Common myeloid progenitor, CD34-positive (primary cell): ENCODE results near the gene UPF2.

ENCODE experiments used
- CTCF ChIA-PET: fragments of 350-600 bp; sonication (Branson Sonifier 250); formaldehyde crosslinking; loops from one replicate; lab custom pipeline; 2021; ENCODE audit warnings: antibody characterized with exemption; lab: Charles Lee
- POLR2A ChIA-PET: fragments of 350-600 bp; sonication (Branson Sonifier 250); formaldehyde crosslinking; loops from one replicate; lab custom pipeline; 2021; ENCODE audit warnings: antibody characterized with exemption; lab: Charles Lee
- DNase-seq, 3 donors: peaks; one replicate each; pipeline versions ENCODE4 v3.0.0 to v3.0.0-alpha.2; 2013
- H3K27ac ChIP-seq, 2 experiments: 1 replicate in 1 of 2; 2 replicates in 1 of 2; pipeline ENCODE4 v1.7.0; 2013; ENCODE audit warnings: inconsistent platforms in 2 of 2, low read length in 2 of 2, mild to moderate bottlenecking in 2 of 2, low read depth in 1 of 2, moderate library complexity in 1 of 2; ENCODE audit not compliant: severe bottlenecking in 2 of 2, insufficient read depth in 1 of 2, poor library complexity in 1 of 2
- H3K27me3 ChIP-seq, 5 experiments: replicated peaks in 2 of 5; 1 replicate in 3 of 5; 2 replicates in 2 of 5; pipeline versions ENCODE4 v1.6.1 to v1.7.0; 2013; ENCODE audit warnings: low read length in 4 of 5, mild to moderate bottlenecking in 2 of 5, moderate library complexity in 2 of 5, inconsistent platforms in 1 of 5; ENCODE audit not compliant: insufficient read depth in 5 of 5, control insufficient read depth in 4 of 5
- H3K36me3 ChIP-seq, 4 experiments: 1 replicate in 2 of 4; 2 replicates in 2 of 4; pipeline versions ENCODE4 v1.6.1 to v1.7.0; 2013; ENCODE audit warnings: low read length in 3 of 4, control low read depth in 1 of 4, mild to moderate bottlenecking in 1 of 4; ENCODE audit not compliant: control insufficient read depth in 4 of 4, insufficient read depth in 4 of 4
- H3K4me1 ChIP-seq, 4 experiments: 1 replicate in 3 of 4; 2 replicates in 1 of 4; pipeline versions ENCODE4 v1.6.1 to v1.7.1; 2013; ENCODE audit warnings: low read length in 3 of 4, mild to moderate bottlenecking in 3 of 4, control low read depth in 1 of 4, inconsistent platforms in 1 of 4, moderate library complexity in 1 of 4; ENCODE audit not compliant: control insufficient read depth in 4 of 4, insufficient read depth in 4 of 4; ENCODE audit errors: control extremely low read depth in 1 of 4
- H3K4me3 ChIP-seq, 7 experiments: 1 replicate in 4 of 7; 2 replicates in 3 of 7; pipeline versions ENCODE4 v1.5.1 to v1.7.0; 2013; ENCODE audit warnings: mild to moderate bottlenecking in 7 of 7, low read length in 6 of 7, moderate library complexity in 6 of 7, inconsistent platforms in 2 of 7, low read depth in 2 of 7, control low read depth in 1 of 7; ENCODE audit not compliant: insufficient read depth in 4 of 7, control insufficient read depth in 1 of 7; ENCODE audit errors: extremely low read depth in 1 of 7
- H3K9me3 ChIP-seq, 5 experiments: 1 replicate in 4 of 5; 2 replicates in 1 of 5; pipeline versions ENCODE4 v1.6.1 to v1.7.1; 2013; ENCODE audit warnings: low read length in 4 of 5, mild to moderate bottlenecking in 2 of 5, inconsistent platforms in 1 of 5, low read depth in 1 of 5, moderate library complexity in 1 of 5; ENCODE audit not compliant: control insufficient read depth in 4 of 5, insufficient read depth in 2 of 5; ENCODE audit errors: control extremely low read depth in 1 of 5
- WGBS: methylation state at CpG from one replicate; pipeline ENCODE4 v1.1.5; 2013; ENCODE audit not compliant: insufficient coverage; 5-methylcytosine and 5-hydroxymethylcytosine counted together

Gene UPF2

DNA sequence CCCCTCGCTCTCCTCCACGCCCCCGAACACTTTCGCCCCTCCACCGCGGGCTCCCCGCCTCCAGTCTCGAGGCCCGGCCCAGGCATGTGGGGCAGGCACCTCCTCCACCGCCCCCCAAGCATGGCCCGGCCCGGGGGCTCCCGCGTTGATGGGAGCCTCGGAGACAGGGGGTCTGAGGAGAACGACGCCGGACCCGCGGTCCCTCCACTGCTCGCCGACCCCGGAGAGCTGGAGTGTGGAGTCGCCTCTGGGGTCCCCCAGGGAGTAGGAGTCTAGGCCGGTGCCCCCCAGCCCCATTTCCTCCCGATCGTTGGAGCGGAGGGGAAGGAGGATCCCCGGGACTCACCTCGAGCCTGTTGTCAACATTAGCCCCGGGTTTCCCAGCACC lies 206 bp downstream of the UPF2 start:
- Histone ChIP-seq H3K4me3 (peak overlapping the region; percentile 91 to 98 (median 93)), H3K27me3 (no peaks in the 10 kb centered on the region), H3K4me1 (peaks cover 14 to 29% (median 20%) of the 10 kb centered on the region in 4 experiments), H3K9me3 (no peaks in the 10 kb centered on the region), H3K27ac (peak overlapping the region; percentile 99 to 100), H3K36me3 (peaks cover 0 to 3% (median 0%) of the 10 kb centered on the region in 4 experiments)
- CTCF ChIA-PET: interaction anchor here (0.7 to 1.8 kb wide), 7 partner anchors 12 to 56 kb away, joined by 3 to 5 read pairs (median 4); no protein-coding TSS in a partner anchor
- POLR2A ChIA-PET: interaction anchor here (0.9 to 2.2 kb wide), 3 partner anchors 9 to 153 kb away, joined by 4 to 6 read pairs (median 4); partner anchors contain the start of genes CDC123 and NUDT5
- DNase-seq: peak; percentile 31 to 64 (median 57)
- 0% methylated on average over 25 of the region's 31 CpGs for WGBS

DNA sequence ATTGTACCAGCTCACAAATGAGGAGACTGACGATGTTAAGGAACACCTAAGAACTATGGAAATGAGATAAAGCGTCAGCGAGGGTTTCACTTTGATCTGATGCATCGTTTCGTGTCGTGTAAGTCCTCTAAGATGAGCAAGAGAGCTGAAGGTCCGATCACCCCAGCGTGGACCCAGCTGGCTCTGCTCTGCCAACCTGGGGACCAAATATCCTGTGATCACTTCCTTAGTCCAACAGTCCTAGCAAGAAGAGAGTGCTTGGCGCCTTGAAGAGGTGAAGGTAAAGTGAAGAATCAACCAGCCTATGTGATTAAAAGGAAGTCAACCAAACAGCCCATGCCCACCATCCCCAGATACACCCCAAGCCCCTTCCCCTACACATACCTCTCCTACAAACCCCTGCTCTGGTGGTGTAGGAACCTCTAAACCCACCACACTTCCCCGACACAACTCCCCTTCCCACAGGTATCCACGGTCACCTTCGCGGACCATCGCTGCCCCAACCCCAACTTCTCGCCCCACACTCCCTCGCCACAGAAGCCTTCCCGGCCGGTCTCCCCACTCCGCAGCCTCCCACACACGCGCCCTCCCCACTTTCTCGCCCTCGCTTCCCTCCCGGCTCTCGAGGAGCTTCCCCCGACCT lies 722 bp downstream of the UPF2 start:
- H3K36me3 ChIP-seq: peaks cover 0 to 6% (median 2%) of the 10 kb centered on the region in 4 experiments
- ChIA-PET POLR2A (interaction anchor here (0.7 to 2.2 kb wide), 3 partner anchors 13 to 1047 kb away, joined by 3 to 6 read pairs (median 4); partner anchors contain the start of genes CDC123 and NUDT5), CTCF (interaction anchor here (1.1 to 1.8 kb wide), 4 partner anchors 13 to 55 kb away, joined by 4 to 6 read pairs (median 4); no protein-coding TSS in a partner anchor)
- no peaks in the 10 kb centered on the region for H3K27me3 ChIP-seq
- WGBS: 0% methylated on average over 22 of the region's 26 CpGs
- no peaks in the 10 kb centered on the region for H3K9me3 ChIP-seq
- H3K27ac ChIP-seq: peak overlapping the region; percentile 99 to 100
- peaks cover 14 to 29% (median 20%) of the 10 kb centered on the region in 4 experiments for H3K4me1 ChIP-seq
- H3K4me3 ChIP-seq: peak overlapping the region; percentile 91 to 98 (median 93)
- DNase-seq: peak; percentile 14 to 40 (median 34)

DNA sequence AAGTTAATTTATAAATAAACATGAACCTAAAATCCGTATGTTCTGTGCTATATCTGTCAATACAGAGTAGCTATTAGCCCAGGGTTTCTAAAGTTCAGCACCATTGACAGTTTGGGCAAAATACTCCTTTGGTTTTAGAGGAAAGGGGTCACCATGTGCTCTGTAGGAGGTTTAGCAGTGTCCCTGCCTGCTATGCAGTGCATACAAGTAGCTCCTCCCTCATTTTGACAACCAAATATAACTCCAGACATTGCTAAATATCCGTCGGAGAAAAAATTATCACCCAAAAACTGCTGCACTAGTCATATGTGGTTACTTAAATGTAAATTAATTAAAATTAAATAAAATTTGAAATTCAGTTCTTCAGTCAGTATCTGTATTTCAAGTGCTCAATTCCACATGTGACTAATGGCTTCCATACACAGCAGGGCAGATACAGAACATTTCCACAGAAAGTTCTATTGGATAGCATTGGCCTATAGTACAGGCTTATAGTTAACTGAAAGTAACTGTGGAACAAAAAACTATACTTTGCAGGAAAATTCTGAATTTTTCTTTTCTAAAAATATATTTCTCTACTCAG lies 6.4 kb downstream of the UPF2 start:
- Histone ChIP-seq H3K4me1 (peaks cover 3 to 14% (median 9%) of the 10 kb centered on the region in 4 experiments), H3K36me3 (peaks cover 5 to 50% (median 26%) of the 10 kb centered on the region in 4 experiments), H3K4me3 (no peak overlapping the region), H3K27ac (peak overlapping the region in 1 of 2 experiments; percentile 18), H3K9me3 (no peaks in the 10 kb centered on the region), H3K27me3 (no peaks in the 10 kb centered on the region)
- no peak for DNase-seq
- ChIA-PET CTCF (interaction anchor here (1.6 kb wide), 1 partner anchor 27 kb away, joined by 4 read pairs; no protein-coding TSS in a partner anchor), POLR2A (no interaction called here)
- WGBS: 57% methylated on average over 1 of the region's 3 CpGs

DNA sequence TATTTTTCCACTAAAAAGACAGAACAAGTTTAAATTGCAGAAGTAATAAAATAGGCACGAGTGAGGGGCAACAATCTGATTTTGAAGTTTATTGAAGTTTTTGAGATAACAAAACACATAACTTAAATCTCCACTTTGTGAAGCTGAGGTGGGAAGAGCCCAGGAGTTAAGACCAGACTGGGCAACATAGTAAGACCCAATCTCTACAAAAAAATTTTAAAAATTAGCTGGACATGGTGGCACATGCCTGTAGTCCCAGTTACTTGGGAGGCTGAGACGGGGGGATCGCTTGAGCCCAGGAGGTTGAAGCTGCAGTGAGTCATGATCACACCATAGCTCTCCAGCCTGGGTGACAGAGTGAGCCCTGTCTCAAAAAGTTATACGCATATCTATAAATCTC lies 11.2 kb downstream of the UPF2 start:
- peaks cover 16 to 73% (median 44%) of the 10 kb centered on the region in 4 experiments for H3K36me3 ChIP-seq
- CTCF ChIA-PET: no interaction called here

DNA sequence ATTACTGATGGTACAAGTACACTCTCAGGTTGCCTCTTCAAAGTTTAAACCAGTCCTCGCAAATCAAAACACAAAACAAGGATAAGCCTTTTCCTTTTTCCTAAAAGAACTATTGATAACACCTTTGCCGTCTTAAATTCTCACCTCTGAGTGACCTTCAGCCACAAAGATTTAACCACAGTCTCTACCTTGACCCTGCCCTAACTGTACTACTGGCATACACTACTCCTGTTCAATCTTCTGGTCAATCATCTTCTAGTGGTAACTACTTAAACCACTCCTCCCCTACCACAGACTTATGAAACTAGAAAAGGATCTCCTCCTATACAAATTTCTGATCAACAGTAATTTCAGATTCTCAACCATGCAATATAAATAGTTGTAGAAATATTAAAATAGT lies 15.1 kb downstream of the UPF2 start:
- Histone ChIP-seq H3K4me3 (no peak overlapping the region), H3K36me3 (peaks cover 13 to 50% (median 29%) of the 10 kb centered on the region in 4 experiments), H3K9me3 (no peaks in the 10 kb centered on the region), H3K27me3 (no peaks in the 10 kb centered on the region), H3K27ac (no peak overlapping the region), H3K4me1 (peaks cover 0 to 9% (median 3%) of the 10 kb centered on the region in 4 experiments)
- 100% methylated on average over 2 of the region's 2 CpGs for WGBS
- DNase-seq: no peak
- ChIA-PET POLR2A (no interaction called here), CTCF (interaction anchor here (1.4 kb wide), 1 partner anchor 14 kb away, joined by 5 read pairs; no protein-coding TSS in a partner anchor)

More for the DNA sequence above, 11.2 kb downstream of the UPF2 start:
- no peaks in the 10 kb centered on the region for H3K4me1 ChIP-seq
- H3K27ac ChIP-seq: no peak overlapping the region
- 100% methylated on average over 2 of the region's 4 CpGs for WGBS
- H3K27me3 ChIP-seq: no peaks in the 10 kb centered on the region
- POLR2A ChIA-PET: interaction anchor here (0.6 kb wide), 1 partner anchor 9 kb away, joined by 3 read pairs; no protein-coding TSS in a partner anchor
- H3K4me3 ChIP-seq: no peak overlapping the region
- no peak for DNase-seq
- H3K9me3 ChIP-seq: no peaks in the 10 kb centered on the region

DNA sequence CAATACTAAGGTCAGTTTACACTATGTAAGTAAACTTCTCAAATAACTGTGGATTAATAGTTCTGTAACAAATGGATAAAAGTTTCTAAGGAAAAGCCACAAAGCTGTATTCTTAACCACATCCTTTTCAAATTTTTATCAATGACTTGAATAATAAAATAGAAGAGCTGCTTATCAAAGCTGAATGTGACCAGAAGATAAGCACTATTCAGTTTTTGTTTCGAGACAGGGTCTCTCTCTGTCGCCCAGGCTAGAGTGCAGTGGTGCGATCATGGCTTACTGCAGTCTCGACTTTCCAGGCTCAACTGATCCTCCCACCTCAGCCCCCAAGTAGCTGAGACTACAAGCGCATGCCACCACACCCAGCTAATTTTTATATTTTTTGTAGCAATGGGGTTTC lies 17.0 kb downstream of the UPF2 start:
- H3K4me1 ChIP-seq: peaks cover 0 to 18% (median 6%) of the 10 kb centered on the region in 4 experiments
- peak; percentile 14 to 64 (median 42) for DNase-seq
- no peak overlapping the region for H3K27ac ChIP-seq
- ChIA-PET CTCF (interaction anchor here (0.5 to 1.4 kb wide), 7 partner anchors 8 to 1514 kb away, joined by 3 to 7 read pairs (median 4); partner anchors contain the start of gene UPF2), POLR2A (interaction anchor here (0.7 kb wide), 1 partner anchor 45 kb away, joined by 4 read pairs; no protein-coding TSS in a partner anchor)
- H3K4me3 ChIP-seq: peak overlapping the region in 1 of 7 experiments; percentile 18
- 59% methylated on average over 5 of the region's 5 CpGs for WGBS
- no peaks in the 10 kb centered on the region for H3K27me3 ChIP-seq
- H3K9me3 ChIP-seq: no peaks in the 10 kb centered on the region
- H3K36me3 ChIP-seq: peaks cover 13 to 42% (median 26%) of the 10 kb centered on the region in 4 experiments
